HEK293 (cell line): ENCODE data around the gene THOC1.

Source experiments
- CTCF ChIA-PET: fragments of 350-600 bp; formaldehyde crosslinking; extraction: SDS; loops from one replicate; lab custom pipeline; 2021; ENCODE audit warnings: antibody characterized with exemption; lab: Yijun Ruan, JAX
- POLR2A ChIA-PET: fragments of 300-600 bp; formaldehyde crosslinking; extraction: SDS; loops from one replicate; lab custom pipeline; 2020; ENCODE audit warnings: antibody characterized with exemption, inconsistent platforms; lab: Yijun Ruan, JAX
- H3K27ac ChIP-seq: fragments of 200-500 bp; sonication (Bioruptor generic); 2 replicates; pipeline ENCODE4 v1.5.1; 2014; ENCODE audit warnings: low read depth, low read length, control low read depth, inconsistent platforms; ENCODE audit errors: extremely low read depth
- H3K36me3 ChIP-seq, 2 experiments: fragments of 200-500 bp in 1 of 2; sonication (Bioruptor generic) in 1 of 2; 1 replicate in 1 of 2; 2 replicates in 1 of 2; pipeline ENCODE4 v1.5.1; 2014 to 2017; ENCODE audit warnings: inconsistent platforms in 2 of 2, low read length in 2 of 2; ENCODE audit not compliant: control insufficient read depth in 2 of 2, insufficient read depth in 1 of 2
- H3K4me1 ChIP-seq: fragments of 200-500 bp; sonication (Bioruptor generic); 2 replicates; pipeline ENCODE4 v1.5.1; 2014; ENCODE audit warnings: mild to moderate bottlenecking, low read length, inconsistent platforms; ENCODE audit not compliant: control insufficient read depth, insufficient read depth
- H3K4me3 ChIP-seq: 2 replicates; pipeline ENCODE4 v1.5.1; 2011; ENCODE audit warnings: low read depth, mild to moderate bottlenecking, control low read depth, low read length, moderate library complexity
- H3K9me3 ChIP-seq: fragments of 200-500 bp; sonication (Bioruptor generic); 2 replicates; pipeline ENCODE4 v1.5.1; 2014; ENCODE audit warnings: low read depth, low read length, inconsistent platforms; ENCODE audit not compliant: control insufficient read depth, insufficient read depth
- BCL11B ChIP-seq: fragments of 450-650 bp; formaldehyde crosslinking; IDR thresholded peaks from 2 replicates; pipeline ENCODE4 v1.5.1; 2016; ENCODE audit warnings: low read depth, missing biosample characterization, missing genetic modification characterization
- KLF8 ChIP-seq: fragments of 450-650 bp; formaldehyde crosslinking; IDR thresholded peaks from 2 replicates; pipeline ENCODE4 v1.5.1; 2016; ENCODE audit warnings: missing biosample characterization, missing genetic modification characterization
- PRDM1 ChIP-seq: fragments of 450-650 bp; formaldehyde crosslinking; IDR thresholded peaks from 2 replicates; pipeline ENCODE4; 2016; ENCODE audit warnings: missing biosample characterization, missing genetic modification characterization
- ZBTB8A ChIP-seq: fragments of 450-650 bp; formaldehyde crosslinking; IDR thresholded peaks from 2 replicates; pipeline ENCODE4 v1.5.1; 2016; ENCODE audit warnings: missing biosample characterization, missing genetic modification characterization
- ZNF138 ChIP-seq: fragments of 450-650 bp; formaldehyde crosslinking; IDR thresholded peaks from 2 replicates; pipeline ENCODE4 v1.5.1; 2016; ENCODE audit warnings: missing biosample characterization, missing genetic modification characterization, borderline replicate concordance
- ZNF157 ChIP-seq: fragments of 450-650 bp; formaldehyde crosslinking; IDR thresholded peaks from 2 replicates; pipeline ENCODE4 v1.5.1; 2016; ENCODE audit warnings: missing biosample characterization, missing genetic modification characterization
- ZNF16 ChIP-seq: fragments of 450-650 bp; formaldehyde crosslinking; IDR thresholded peaks from 2 replicates; pipeline ENCODE4 v1.5.1; 2016; ENCODE audit warnings: low read depth, missing biosample characterization, missing genetic modification characterization
- ZNF202 ChIP-seq: fragments of 450-650 bp; formaldehyde crosslinking; IDR thresholded peaks from 2 replicates; pipeline ENCODE4 v1.5.1; 2016; ENCODE audit warnings: missing biosample characterization, missing genetic modification characterization, borderline replicate concordance
- ZNF529 ChIP-seq: fragments of 450-650 bp; formaldehyde crosslinking; IDR thresholded peaks from 2 replicates; pipeline ENCODE4 v1.5.1; 2017; ENCODE audit warnings: missing genetic modification characterization, missing biosample characterization; ENCODE audit not compliant: insufficient replicate concordance
- ZNF670 ChIP-seq: fragments of 450-650 bp; formaldehyde crosslinking; IDR thresholded peaks from 2 replicates; pipeline ENCODE4 v1.5.1; 2016; ENCODE audit warnings: missing biosample characterization, missing genetic modification characterization, low read depth
- ZNF785 ChIP-seq: fragments of 450-650 bp; formaldehyde crosslinking; IDR thresholded peaks from 2 replicates; pipeline ENCODE4 v1.5.1; 2016; ENCODE audit warnings: missing biosample characterization, missing genetic modification characterization
- TF ChIP-seq, protein P1 (sequence below): fragments of 450-650 bp; formaldehyde crosslinking; IDR thresholded peaks from 2 replicates; pipeline ENCODE4 v1.5.1; 2016; ENCODE audit warnings: missing biosample characterization, missing genetic modification characterization, low read depth
- TF ChIP-seq, protein P2 (sequence below): fragments of 450-650 bp; formaldehyde crosslinking; IDR thresholded peaks from 2 replicates; pipeline ENCODE4 v1.5.1; 2016; ENCODE audit warnings: missing biosample characterization, missing genetic modification characterization, borderline replicate concordance

THOC1 gene

DNA sequence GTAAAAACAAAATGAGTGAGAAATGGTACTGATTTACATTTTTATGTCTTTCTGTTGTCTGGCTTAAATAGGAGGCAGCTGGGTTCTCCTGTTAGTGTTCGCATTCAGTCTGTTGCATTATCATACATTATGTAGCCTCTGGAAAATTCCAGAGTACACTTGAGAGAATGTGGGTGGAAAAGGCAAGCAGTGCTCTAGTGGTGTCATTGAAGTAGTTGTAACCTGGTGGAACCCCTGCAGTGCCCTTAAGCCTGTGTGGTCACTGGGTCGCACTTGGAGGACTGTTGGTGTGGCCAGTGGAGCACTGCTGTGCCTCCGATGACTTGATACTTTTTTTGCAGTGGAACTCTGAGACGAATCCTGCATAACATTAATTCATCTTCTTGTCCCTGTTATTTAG is 57.1 kb downstream of the THOC1 start:
- TF ChIP-seq, protein P1, sequence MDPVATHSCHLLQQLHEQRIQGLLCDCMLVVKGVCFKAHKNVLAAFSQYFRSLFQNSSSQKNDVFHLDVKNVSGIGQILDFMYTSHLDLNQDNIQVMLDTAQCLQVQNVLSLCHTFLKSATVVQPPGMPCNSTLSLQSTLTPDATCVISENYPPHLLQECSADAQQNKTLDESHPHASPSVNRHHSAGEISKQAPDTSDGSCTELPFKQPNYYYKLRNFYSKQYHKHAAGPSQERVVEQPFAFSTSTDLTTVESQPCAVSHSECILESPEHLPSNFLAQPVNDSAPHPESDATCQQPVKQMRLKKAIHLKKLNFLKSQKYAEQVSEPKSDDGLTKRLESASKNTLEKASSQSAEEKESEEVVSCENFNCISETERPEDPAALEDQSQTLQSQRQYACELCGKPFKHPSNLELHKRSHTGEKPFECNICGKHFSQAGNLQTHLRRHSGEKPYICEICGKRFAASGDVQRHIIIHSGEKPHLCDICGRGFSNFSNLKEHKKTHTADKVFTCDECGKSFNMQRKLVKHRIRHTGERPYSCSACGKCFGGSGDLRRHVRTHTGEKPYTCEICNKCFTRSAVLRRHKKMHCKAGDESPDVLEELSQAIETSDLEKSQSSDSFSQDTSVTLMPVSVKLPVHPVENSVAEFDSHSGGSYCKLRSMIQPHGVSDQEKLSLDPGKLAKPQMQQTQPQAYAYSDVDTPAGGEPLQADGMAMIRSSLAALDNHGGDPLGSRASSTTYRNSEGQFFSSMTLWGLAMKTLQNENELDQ (tag by site-specific recombination) = no peak
- TF ChIP-seq ZNF785 = no peak
- CTCF ChIA-PET = interaction anchor here (1.0 kb wide), 1 partner anchor 52 kb away, joined by 4 read pairs; no protein-coding TSS in a partner anchor
- no peaks in the 10 kb centered on the region for H3K9me3 ChIP-seq
- no peak overlapping the region for H3K27ac ChIP-seq
- POLR2A ChIA-PET = no interaction called here
- no peak overlapping the region for H3K4me3 ChIP-seq
- H3K36me3 ChIP-seq = peaks cover 63 to 79% of the 10 kb centered on the region in 2 experiments
- no peaks in the 10 kb centered on the region for H3K4me1 ChIP-seq

DNA sequence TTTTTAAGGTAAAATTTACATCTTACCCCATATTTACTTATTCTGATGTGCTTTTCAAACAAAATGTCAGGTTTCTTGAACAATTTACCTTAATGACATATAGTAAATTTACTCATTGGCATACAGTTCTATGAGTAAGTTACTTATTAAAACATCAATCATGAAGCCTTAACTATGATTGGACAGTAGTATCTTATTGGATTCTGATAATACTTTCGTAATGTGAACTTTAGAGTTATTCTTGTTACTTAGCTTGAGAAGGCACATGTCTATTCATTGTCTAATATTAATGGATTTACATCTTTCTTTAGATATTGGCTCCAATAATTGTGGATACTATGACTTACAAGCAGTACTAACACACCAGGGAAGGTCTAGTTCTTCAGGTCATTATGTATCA is 57.8 kb downstream of the THOC1 start:
- CTCF ChIA-PET = interaction anchor here (0.8 to 1.0 kb wide), 2 partner anchors 52 to 411 kb away, joined by 3 to 4 read pairs; no protein-coding TSS in a partner anchor

DNA sequence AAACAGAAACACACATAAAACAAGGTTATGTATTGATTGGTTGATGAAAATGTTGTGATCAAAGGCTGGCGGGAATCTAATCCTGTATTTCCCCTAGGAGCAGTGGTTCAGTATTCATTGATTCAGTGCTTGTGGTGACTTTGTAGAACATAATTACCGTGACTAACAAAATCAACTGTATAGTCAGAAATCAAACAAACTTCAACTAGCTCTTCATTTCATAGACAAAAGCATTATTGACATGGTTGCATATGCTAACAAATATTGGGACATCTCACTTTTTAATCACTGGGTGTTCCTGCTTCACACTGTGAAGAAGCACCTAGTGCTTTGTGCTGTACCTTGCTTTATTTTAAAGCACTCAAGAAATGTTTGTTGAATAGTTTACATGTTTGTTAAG is 68.1 kb downstream of the THOC1 start:
- Histone ChIP-seq H3K4me1 (no peaks in the 10 kb centered on the region), H3K4me3 (no peak overlapping the region), H3K9me3 (no peaks in the 10 kb centered on the region), H3K27ac (no peak overlapping the region), H3K36me3 (peaks cover 58 to 73% of the 10 kb centered on the region in 2 experiments)
- POLR2A ChIA-PET = no interaction called here
- no peak for TF ChIP-seq BCL11B (tag by site-specific recombination)
- TF ChIP-seq ZNF670 (tag by site-specific recombination) = no peak
- TF ChIP-seq, protein P2, sequence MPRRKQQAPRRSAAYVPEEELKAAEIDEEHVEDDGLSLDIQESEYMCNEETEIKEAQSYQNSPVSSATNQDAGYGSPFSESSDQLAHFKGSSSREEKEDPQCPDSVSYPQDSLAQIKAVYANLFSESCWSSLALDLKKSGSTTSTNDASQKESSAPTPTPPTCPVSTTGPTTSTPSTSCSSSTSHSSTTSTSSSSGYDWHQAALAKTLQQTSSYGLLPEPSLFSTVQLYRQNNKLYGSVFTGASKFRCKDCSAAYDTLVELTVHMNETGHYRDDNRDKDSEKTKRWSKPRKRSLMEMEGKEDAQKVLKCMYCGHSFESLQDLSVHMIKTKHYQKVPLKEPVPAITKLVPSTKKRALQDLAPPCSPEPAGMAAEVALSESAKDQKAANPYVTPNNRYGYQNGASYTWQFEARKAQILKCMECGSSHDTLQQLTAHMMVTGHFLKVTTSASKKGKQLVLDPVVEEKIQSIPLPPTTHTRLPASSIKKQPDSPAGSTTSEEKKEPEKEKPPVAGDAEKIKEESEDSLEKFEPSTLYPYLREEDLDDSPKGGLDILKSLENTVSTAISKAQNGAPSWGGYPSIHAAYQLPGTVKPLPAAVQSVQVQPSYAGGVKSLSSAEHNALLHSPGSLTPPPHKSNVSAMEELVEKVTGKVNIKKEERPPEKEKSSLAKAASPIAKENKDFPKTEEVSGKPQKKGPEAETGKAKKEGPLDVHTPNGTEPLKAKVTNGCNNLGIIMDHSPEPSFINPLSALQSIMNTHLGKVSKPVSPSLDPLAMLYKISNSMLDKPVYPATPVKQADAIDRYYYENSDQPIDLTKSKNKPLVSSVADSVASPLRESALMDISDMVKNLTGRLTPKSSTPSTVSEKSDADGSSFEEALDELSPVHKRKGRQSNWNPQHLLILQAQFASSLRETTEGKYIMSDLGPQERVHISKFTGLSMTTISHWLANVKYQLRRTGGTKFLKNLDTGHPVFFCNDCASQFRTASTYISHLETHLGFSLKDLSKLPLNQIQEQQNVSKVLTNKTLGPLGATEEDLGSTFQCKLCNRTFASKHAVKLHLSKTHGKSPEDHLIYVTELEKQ (tag by site-specific recombination) = no peak
- no peak for TF ChIP-seq ZNF16 (tag by site-specific recombination)
- no peak for TF ChIP-seq ZNF157 (tag by site-specific recombination)
- CTCF ChIA-PET = interaction anchor here (0.7 to 1.6 kb wide), 3 partner anchors 8 to 640 kb away, joined by 4 read pairs; no protein-coding TSS in a partner anchor

More for the DNA sequence above, 57.8 kb downstream of the THOC1 start:
- TF ChIP-seq ZBTB8A = no peak
- TF ChIP-seq ZNF202 (tag by site-specific recombination) = no peak
- TF ChIP-seq ZNF529 (tag by site-specific recombination) = no peak
- TF ChIP-seq PRDM1 (tag by site-specific recombination) = no peak
- no peak for TF ChIP-seq ZNF138 (tag by site-specific recombination)
- TF ChIP-seq KLF8 = no peak
- TF ChIP-seq, all 188 proteins: peak for 0
- POLR2A ChIA-PET = no interaction called here
- Histone ChIP-seq H3K27ac (no peak overlapping the region), H3K36me3 (peaks cover 66 to 79% of the 10 kb centered on the region in 2 experiments), H3K4me3 (no peak overlapping the region), H3K9me3 (no peaks in the 10 kb centered on the region), H3K4me1 (no peaks in the 10 kb centered on the region)
